ENCODE results near the gene AGO3. TPM values are rescaled to one million over a fixed set of nuclear protein-coding genes. Genes with fewer than 3 reads are reported as not detected.

The AGO3 gene
- total RNA-seq, 1 experiment from 2014 or later, result 15.7 TPM

DNA sequence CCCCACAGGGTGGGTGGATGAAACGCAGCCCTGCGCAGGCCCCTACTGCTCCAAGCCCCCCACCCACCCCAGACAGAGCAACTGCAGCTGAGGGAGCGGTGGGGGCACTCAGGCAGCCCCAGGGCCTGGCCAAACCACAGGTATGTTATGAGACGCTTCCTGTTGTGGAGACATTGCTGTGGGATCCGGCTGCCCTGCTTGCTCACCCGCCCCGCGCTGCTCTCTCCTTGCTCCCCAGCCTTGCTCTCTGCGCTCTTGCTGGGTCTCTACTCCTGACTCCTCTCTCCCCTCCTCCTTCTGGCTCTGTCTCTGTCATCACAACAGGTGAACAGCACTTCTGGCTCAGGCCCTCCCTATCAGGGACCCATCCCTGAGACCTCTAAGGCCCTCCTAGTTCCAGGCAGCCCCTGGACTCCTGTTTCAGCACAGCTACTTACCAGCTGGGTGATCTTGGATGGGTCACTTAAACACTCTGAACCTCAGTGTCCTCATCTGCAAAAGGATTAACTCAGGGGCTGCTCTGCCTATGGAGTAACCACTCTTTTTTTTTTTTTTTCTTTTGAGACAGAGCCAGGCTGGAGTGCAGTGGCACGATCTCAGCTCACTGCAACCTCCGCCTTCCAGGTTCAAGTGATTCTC is 178.3 kb downstream of the AGO3 start:
- H3K27ac ChIP-seq, result peak overlapping the region; percentile 69
- H3K4me1 ChIP-seq (replicated peaks), result peaks cover 21% of the 10 kb centered on the region
- no peaks in the 10 kb centered on the region for H3K27me3 ChIP-seq (replicated peaks)
- H3K4me3 ChIP-seq, result no peak overlapping the region
- no peaks in the 10 kb centered on the region for H3K9me3 ChIP-seq (replicated peaks)
- H3K36me3 ChIP-seq, result no peaks in the 10 kb centered on the region
- peak; percentile 81 to 88 for DNase-seq (ENCODE audit: low read depth in 1 of 2, low spot score in 2 of 2)

DNA sequence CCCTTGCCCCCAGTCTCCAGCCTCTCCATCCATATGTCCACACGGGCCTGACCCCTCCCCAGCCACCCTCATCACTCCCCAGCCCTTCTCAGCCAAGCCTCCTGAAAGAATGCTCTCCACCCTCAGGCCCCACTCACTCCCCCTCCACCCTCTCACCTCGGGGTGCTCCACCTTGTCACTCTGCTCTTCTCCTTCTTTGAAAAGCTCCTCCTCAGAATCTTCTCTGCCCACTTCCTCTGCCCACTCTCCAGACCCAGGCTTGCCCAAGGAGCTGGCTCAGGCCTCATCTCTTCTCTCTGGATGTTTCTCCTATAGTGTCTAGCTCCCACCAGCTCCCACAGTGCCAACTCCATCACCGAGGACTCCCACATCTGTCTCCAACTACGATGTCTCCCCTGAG is 180.2 kb downstream of the AGO3 start:
- Histone ChIP-seq H3K27me3 (replicated peaks) (no peaks in the 10 kb centered on the region), H3K4me1 (replicated peaks) (peaks cover 39% of the 10 kb centered on the region), H3K27ac (no peak overlapping the region), H3K9me3 (replicated peaks) (no peaks in the 10 kb centered on the region), H3K4me3 (no peak overlapping the region), H3K36me3 (no peaks in the 10 kb centered on the region)
- no peak for DNase-seq (ENCODE audit: low read depth in 1 of 2, low spot score in 2 of 2)

DNA sequence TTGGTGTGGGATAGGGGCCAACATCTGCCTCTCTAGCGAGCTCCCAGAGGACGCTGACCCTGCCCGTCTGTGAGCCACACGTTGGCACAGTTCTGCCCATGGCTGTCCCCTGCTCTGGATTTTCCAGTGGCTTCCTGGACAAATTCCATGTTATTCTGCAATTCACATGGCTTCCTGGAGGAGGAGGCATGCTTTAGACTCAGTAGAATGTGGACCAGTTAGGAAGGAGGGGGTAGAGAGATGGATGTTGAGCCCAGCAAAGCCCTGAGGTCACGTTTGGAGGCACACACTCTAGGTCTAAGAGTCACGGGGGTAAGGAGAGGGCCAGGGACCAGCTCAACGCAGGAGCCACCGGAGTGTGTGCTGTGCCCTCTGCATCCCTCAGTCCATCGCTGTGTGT is 181.9 kb downstream of the AGO3 start:
- Histone ChIP-seq H3K27me3 (replicated peaks) (no peaks in the 10 kb centered on the region), H3K27ac (no peak overlapping the region), H3K9me3 (replicated peaks) (no peaks in the 10 kb centered on the region), H3K36me3 (no peaks in the 10 kb centered on the region), H3K4me3 (no peak overlapping the region), H3K4me1 (replicated peaks) (peaks cover 39% of the 10 kb centered on the region)
- DNase-seq (ENCODE audit: low read depth in 1 of 2, low spot score in 2 of 2), result no peak

DNA sequence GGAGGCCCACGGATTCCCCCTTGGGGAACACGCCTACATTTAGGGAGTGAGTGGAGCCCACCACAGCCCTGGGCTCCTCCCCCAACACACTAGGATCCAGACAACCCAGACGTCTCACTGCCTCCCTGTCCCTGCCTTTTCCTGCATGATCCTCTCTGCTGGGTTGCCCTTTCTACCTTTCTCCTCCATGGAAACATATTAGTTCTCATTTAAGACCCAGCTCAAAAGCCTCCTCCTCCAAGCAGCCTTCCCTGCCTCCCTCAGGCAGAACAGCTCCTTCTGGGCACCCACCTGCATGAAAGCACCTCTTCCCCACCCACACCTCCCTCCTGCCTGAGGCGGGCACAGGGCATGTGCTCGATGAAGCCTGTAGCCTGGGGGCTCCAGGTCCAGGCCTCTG is 183.5 kb downstream of the AGO3 start:
- no peak for DNase-seq (ENCODE audit: low read depth in 1 of 2, low spot score in 2 of 2)
- Histone ChIP-seq H3K4me1 (replicated peaks) (peaks cover 27% of the 10 kb centered on the region), H3K4me3 (no peak overlapping the region), H3K36me3 (no peaks in the 10 kb centered on the region), H3K27me3 (replicated peaks) (no peaks in the 10 kb centered on the region), H3K9me3 (replicated peaks) (no peaks in the 10 kb centered on the region), H3K27ac (no peak overlapping the region)

DNA sequence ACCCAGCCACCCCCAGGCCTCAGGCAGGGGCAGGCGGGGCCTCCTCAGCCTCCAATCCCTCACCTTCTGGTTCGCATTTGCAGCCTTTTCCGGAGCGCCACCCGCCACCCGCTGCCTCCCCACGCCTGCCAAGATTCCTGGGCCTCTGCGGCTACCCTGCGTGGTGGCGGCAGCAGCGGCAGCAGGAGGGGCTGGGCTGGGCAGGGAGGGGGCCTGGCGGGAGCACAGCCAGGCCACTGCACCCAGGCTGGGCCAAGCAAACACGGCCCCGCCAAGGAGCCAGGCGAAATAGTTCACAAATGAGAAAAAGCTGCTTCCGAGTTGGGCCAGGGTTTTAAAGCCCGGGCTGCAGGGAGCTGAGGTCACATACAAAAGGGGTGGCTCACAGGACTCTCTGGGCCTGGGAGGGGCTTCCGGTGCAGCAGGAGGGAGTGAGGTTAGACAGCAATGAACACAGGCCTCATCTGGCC is 184.3 kb downstream of the AGO3 start:
- H3K4me1 ChIP-seq (replicated peaks), result peaks cover 29% of the 10 kb centered on the region

DNA sequence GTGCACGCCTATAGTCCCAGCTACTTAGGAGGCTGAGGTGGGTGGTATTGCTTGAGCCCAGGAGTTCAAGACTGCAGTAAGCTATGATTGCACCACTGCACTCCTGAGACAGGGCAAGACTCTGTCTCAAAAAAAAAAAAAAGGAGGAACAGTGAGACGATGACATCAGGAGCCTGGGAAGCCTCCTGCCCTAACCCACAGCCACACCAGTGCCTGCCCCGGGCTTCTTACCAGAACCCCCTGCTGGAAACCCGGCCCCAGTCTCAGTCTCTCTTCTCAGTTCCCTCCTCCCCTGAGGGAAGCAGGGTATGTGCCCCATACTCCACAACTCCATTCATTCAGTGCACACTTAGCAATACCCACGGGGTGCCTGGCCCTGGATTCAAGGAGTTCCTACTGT is 185.0 kb downstream of the AGO3 start:
- H3K4me3 ChIP-seq, result no peak overlapping the region
- DNase-seq (ENCODE audit: low read depth in 1 of 2, low spot score in 2 of 2), result no peak
- no peak overlapping the region; the same call in 1 of the 2 replicates for H3K27ac ChIP-seq

More for the DNA sequence above, 184.3 kb downstream of the AGO3 start:
- Histone ChIP-seq H3K36me3 (no peaks in the 10 kb centered on the region), H3K4me3 (no peak overlapping the region), H3K9me3 (replicated peaks) (no peaks in the 10 kb centered on the region), H3K27me3 (replicated peaks) (no peaks in the 10 kb centered on the region), H3K27ac (peak overlapping the region; percentile 45)
- DNase-seq (ENCODE audit: low read depth in 1 of 2, low spot score in 2 of 2), result peak; percentile 60 to 71

DNA sequence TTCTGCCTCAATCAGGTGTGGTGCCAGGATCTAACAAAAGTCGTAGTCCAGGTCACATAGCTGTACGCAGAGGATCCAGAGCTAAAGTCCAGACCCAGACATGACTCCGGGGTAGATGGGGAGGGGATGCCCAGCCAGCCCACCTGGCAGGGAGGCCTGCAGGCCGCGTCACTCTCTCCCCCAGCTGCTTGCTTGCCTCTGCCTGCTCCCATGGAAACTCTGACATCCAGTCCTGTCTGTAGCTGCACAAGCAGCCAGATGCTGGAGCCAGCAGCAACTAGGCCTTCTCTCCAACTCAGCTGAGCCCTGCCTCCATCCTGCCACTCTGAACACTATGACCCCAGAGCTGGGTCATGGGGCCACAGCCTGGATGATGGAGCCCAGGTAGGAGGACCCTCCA is 186.0 kb downstream of the AGO3 start:
- Histone ChIP-seq H3K4me1 (replicated peaks) (peaks cover 29% of the 10 kb centered on the region), H3K36me3 (no peaks in the 10 kb centered on the region), H3K27me3 (replicated peaks) (no peaks in the 10 kb centered on the region), H3K9me3 (replicated peaks) (no peaks in the 10 kb centered on the region), H3K27ac (no peak overlapping the region), H3K4me3 (no peak overlapping the region)
- DNase-seq (ENCODE audit: low read depth in 1 of 2, low spot score in 2 of 2), result no peak

More for the DNA sequence above, 185.0 kb downstream of the AGO3 start:
- Histone ChIP-seq H3K36me3 (no peaks in the 10 kb centered on the region), H3K27me3 (replicated peaks) (no peaks in the 10 kb centered on the region), H3K4me1 (replicated peaks) (peaks cover 29% of the 10 kb centered on the region), H3K9me3 (replicated peaks) (no peaks in the 10 kb centered on the region)

DNA sequence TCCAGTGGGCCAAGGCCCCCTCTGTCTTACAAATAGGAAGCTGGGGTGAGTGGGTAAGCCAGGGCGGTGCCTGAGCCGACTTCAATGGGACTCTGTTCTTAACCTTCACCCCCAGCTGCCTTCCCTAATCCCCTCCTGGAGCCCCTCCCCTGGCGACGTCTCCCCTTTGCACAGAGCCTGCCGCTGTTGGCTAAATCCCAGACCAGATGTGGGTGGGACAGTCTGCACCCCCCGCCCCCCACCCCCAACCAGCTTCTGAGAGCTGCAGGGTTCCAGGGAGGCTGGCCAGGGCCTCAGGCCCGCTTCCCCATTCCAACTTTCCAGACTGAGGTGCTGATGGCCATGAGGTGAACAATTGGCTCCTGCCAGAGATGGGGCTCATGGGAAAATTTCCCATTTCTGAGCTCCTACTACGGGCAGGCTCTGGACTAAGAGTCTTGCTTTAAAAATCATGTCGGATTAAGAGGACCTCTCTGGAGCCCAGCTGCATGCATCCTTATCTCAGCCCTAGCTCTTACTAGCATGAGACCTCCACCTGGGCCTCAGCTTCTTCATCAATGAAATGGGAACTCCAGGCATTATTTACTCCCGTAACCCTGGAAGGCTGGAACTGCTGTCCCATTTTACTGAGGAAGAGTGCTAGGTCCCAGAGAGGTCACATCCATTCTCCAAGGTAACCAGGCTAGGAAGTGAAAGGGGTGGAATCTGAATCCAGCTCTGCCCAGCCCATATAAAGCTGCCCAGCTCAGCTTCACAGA is 187.7 kb downstream of the AGO3 start:
- peaks cover 29% of the 10 kb centered on the region for H3K4me1 ChIP-seq (replicated peaks)
- H3K9me3 ChIP-seq (replicated peaks), result no peaks in the 10 kb centered on the region
- H3K4me3 ChIP-seq, result no peak overlapping the region
- DNase-seq (ENCODE audit: low read depth in 1 of 2, low spot score in 2 of 2), result no peak
- no peak overlapping the region for H3K27ac ChIP-seq
- H3K27me3 ChIP-seq (replicated peaks), result no peaks in the 10 kb centered on the region
- H3K36me3 ChIP-seq, result no peaks in the 10 kb centered on the region

DNA sequence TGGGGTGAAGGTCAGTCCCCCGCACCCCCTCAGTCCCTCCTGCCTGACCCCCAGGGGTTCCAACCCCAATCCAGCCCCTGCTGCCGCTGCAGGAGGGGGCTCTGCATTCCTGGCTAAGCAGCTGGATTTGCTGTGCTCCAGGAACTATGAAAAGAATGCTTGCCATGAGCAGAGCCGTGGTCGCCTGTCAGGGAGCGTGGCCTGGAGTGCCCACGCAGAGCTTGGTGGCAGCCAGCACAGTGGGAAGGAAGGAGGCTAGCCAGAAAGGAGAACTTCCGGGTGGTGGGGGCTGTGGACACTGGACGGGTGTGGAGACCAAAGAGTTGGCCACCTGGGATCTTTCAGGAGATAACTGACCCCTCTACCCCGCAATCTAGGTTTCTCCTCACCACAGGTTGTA is 188.6 kb downstream of the AGO3 start:
- Histone ChIP-seq H3K27me3 (replicated peaks) (peaks cover 5% of the 10 kb centered on the region; the same call in 1 of the 2 replicates), H3K36me3 (no peaks in the 10 kb centered on the region), H3K27ac (no peak overlapping the region), H3K4me3 (no peak overlapping the region), H3K4me1 (replicated peaks) (peaks cover 28% of the 10 kb centered on the region), H3K9me3 (replicated peaks) (no peaks in the 10 kb centered on the region)
- DNase-seq (ENCODE audit: low read depth in 1 of 2, low spot score in 2 of 2), result no peak

Other genes with a start within 250 kb of the AGO3 start
- 21.5 and 23.9 TPM in 2 replicates for gene C1orf216, start 212.2 kb upstream of the AGO3 start, total RNA-seq (2014; rRNA removed; shearing (Covaris generic))
- 44.1 and 44.5 TPM in 2 replicates for gene CLSPN, start 161.1 kb upstream of the AGO3 start, total RNA-seq (2014; rRNA removed; shearing (Covaris generic))
- 5.4 and 7.2 TPM in 2 replicates for gene AGO4, start 123.1 kb upstream of the AGO3 start, total RNA-seq (2014; rRNA removed; shearing (Covaris generic))
- gene AGO1, start 47.9 kb upstream of the AGO3 start, total RNA-seq (2014; rRNA removed; shearing (Covaris generic)), result 3.4 and 7.9 TPM in 2 replicates
- not detected in 2 replicates for gene TEKT2, start 153.0 kb downstream of the AGO3 start, total RNA-seq (2014; rRNA removed; shearing (Covaris generic))
- gene ADPRS, start 157.8 kb downstream of the AGO3 start, total RNA-seq (2014; rRNA removed; shearing (Covaris generic)), result 48.8 and 72.0 TPM in 2 replicates
- gene COL8A2, start 194.1 kb downstream of the AGO3 start, total RNA-seq (2014; rRNA removed; shearing (Covaris generic)), result 1.1 and 1.2 TPM in 2 replicates
- 134 and 167 TPM in 2 replicates for gene TRAPPC3, start 218.4 kb downstream of the AGO3 start, total RNA-seq (2014; rRNA removed; shearing (Covaris generic))
- 191 and 218 TPM in 2 replicates for gene MAP7D1, start 225.1 kb downstream of the AGO3 start, total RNA-seq (2014; rRNA removed; shearing (Covaris generic))